Measurements from ENCODE around the gene SPN. TPM values are rescaled to one million over a fixed set of nuclear protein-coding genes. Genes with fewer than 3 reads are reported as not detected.
A peak's percentile ranks its signal among the peaks of the same experiment; 100 is the strongest.
"Not testable (repeated sequence)": the region's sequence is repeated elsewhere in the genome, so short reads cannot be mapped to it uniquely, and the experiment has no call there.

SPN gene
- polyA plus RNA-seq, 4 donors, result 2.2 to 3.4 (median 2.7) TPM

- DNase-seq (ENCODE audit: low read depth in 4 of 4, low spot score in 3 of 4), result no peak
Observed at GRCh38 chr16:29675811-29676643, 13.0 kb downstream of the SPN start.

- no peak for DNase-seq (ENCODE audit: low read depth in 4 of 4, low spot score in 3 of 4)
Observed at GRCh38 chr16:29676989-29677785, 14.1 kb downstream of the SPN start.

GRCh38 chr16:29678691-29679267 lies 15.7 kb downstream of the SPN start, which contains the start of gene QPRT:
Gene QPRT (plus strand): TSS chr16:29679180. CDS start chr16:29679198, 18 bp downstream.
- DNase-seq (ENCODE audit: low read depth in 4 of 4, low spot score in 3 of 4), result peak; percentile 63 to 75 (median 68)

GRCh38 chr16:29680180-29680598 lies 17.1 kb downstream of the SPN start:
- DNase-seq (ENCODE audit: low read depth in 4 of 4, low spot score in 3 of 4), result peak in 2 of 4 donors; percentile 43 to 61

GRCh38 chr16:29683543-29684090 lies 20.6 kb downstream of the SPN start:
- no peak for DNase-seq (ENCODE audit: low read depth in 4 of 4, low spot score in 3 of 4)

- no peak for DNase-seq (ENCODE audit: low read depth in 4 of 4, low spot score in 3 of 4)
Observed at GRCh38 chr16:29684679-29685078, 21.6 kb downstream of the SPN start.

- DNase-seq (ENCODE audit: low read depth in 4 of 4, low spot score in 3 of 4), result no peak
Observed at GRCh38 chr16:29686740-29687332, 23.8 kb downstream of the SPN start.

GRCh38 chr16:29687755-29688154 lies 24.7 kb downstream of the SPN start:
- DNase-seq (ENCODE audit: low read depth in 4 of 4, low spot score in 3 of 4), result no peak

- DNase-seq (ENCODE audit: low read depth in 4 of 4, low spot score in 3 of 4), result no peak
Observed at GRCh38 chr16:29688172-29688571, 25.1 kb downstream of the SPN start.

GRCh38 chr16:29689490-29690351 lies 26.7 kb downstream of the SPN start:
- not testable (repeated sequence) for DNase-seq (ENCODE audit: low read depth in 4 of 4, low spot score in 3 of 4)

GRCh38 chr16:29692606-29693005 lies 29.6 kb downstream of the SPN start:
- DNase-seq (ENCODE audit: low read depth in 4 of 4, low spot score in 3 of 4), result not testable (repeated sequence)

GRCh38 chr16:29694384-29695195 lies 31.5 kb downstream of the SPN start:
- DNase-seq (ENCODE audit: low read depth in 4 of 4, low spot score in 3 of 4), result no peak

GRCh38 chr16:29695675-29696074 lies 32.6 kb downstream of the SPN start:
- DNase-seq (ENCODE audit: low read depth in 4 of 4, low spot score in 3 of 4), result not testable (repeated sequence)

GRCh38 chr16:29696881-29697331 lies 33.9 kb downstream of the SPN start:
- no peak for DNase-seq (ENCODE audit: low read depth in 4 of 4, low spot score in 3 of 4)

- DNase-seq (ENCODE audit: low read depth in 4 of 4, low spot score in 3 of 4), result no peak
Observed at GRCh38 chr16:29697391-29697790, 34.3 kb downstream of the SPN start.

GRCh38 chr16:29698042-29698441 lies 35.0 kb downstream of the SPN start:
- DNase-seq (ENCODE audit: low read depth in 4 of 4, low spot score in 3 of 4), result no peak

- no peak for DNase-seq (ENCODE audit: low read depth in 4 of 4, low spot score in 3 of 4)
Observed at GRCh38 chr16:29698484-29699323, 35.7 kb downstream of the SPN start.
